Measurements from ENCODE around the gene DEFB131B.
"Not testable (repeated sequence)": the region's sequence is repeated elsewhere in the genome, so short reads cannot be mapped to it uniquely, and the experiment has no call there.

Gene DEFB131B

GRCh38 chr11:71911986-71912340 lies 33.7 kb downstream of the DEFB131B start:
- not testable (repeated sequence) for DNase-seq

GRCh38 chr11:71913756-71914526 lies 35.7 kb downstream of the DEFB131B start:
- no peak for DNase-seq

GRCh38 chr11:71914617-71915189 lies 36.5 kb downstream of the DEFB131B start:
- no peak for DNase-seq

GRCh38 chr11:71917646-71918140 lies 39.4 kb downstream of the DEFB131B start:
- no peak for DNase-seq

DNA sequence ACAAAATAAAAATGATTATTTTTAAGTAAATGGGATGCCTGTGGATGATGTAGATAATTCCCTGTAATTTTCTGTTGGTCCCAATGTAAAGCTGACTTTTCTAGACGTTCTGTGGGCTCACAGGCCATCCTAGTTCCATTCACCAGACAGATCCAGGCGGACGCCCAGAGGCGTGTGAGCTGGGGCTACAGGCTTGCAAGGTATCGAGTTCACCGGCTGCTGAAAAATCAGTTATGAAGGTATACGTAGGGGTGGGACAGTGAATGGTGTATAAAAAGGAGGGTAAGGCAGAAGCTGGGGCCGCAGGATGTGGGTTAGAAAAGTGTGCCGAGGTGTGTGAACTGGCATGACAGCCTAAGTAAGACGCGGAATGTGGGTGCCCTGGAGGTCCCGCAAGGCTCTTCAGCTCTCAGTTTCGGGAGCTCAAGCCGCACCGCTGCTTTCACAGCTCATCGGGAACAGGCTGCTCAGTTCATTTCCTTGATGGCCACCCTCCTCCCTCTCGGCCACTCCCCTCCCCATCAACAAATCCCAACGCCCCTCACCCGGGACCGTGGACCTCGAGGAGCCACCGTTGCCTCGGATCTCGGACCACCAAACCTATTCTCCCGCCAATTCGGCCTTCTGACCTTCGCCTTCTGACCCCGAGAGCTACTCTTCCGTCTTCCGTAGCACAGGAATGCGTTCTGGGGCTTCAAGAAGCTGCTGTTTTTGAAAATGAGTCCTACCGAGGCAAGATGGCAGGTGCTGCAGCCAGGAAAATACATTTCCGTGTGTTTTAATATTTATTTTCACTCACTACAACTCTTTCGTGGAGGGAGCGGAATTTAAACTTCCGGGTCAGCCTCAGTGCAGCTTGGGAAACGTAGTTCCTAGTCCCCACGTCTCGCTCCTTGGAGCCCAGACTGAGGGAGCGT lies 49.8 kb downstream of the DEFB131B start, which contains the start of gene XNDC1N:
Gene XNDC1N, minus strand, starts transcription at position 775 of the 917 bp plus-strand sequence. CDS start 5,241 bp downstream, outside the sequence.
- peak; percentile 63 for DNase-seq

- DNase-seq: peak; percentile 97
Measured at GRCh38 chr11:71928737-71929443, 50.6 kb downstream of the DEFB131B start, which contains the start of gene RNF121. RNF121 (plus strand) TSS chr11:71929046; CDS start chr11:71929062, 16 bp downstream.

GRCh38 chr11:71929491-71929890 lies 51.2 kb downstream of the DEFB131B start:
- no peak for DNase-seq

DNA sequence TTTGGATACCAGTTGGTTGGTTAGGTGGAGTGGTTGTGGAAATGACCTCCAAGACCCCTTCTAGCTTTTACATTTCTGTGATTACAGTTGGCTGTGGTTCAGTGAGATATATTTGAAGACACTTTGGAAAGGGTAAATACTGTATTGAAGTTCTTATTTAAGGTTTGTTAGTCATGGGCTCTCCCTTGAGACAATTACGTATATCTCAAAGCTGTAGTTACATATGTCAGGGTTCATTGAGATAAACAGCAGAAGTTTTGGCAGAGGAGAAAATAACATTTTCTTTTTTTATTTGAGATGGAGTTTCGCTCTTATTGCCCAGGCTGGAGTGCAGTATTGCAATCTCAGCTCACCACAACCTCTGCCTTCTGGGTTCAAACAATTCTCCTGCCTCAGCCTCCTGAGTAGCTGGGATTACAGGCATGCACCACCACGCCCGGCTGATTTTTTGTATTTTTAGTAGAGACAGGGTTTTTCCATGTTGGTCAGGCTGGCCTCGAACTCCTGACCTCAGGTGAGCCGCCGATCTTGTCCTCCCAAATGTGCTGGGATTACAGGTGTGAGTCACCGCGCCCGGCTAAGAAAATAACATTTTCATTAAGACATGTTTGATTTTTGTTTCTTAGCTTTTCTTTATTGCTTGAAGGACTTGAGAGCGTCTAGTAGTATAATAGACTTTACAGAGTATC lies 52.4 kb downstream of the DEFB131B start:
- DNase-seq: no peak

- DNase-seq: no peak
Measured at GRCh38 chr11:71931245-71931602, 53.0 kb downstream of the DEFB131B start.

- no peak for DNase-seq
Measured at GRCh38 chr11:71933141-71933933, 55.1 kb downstream of the DEFB131B start.
